ENCODE results near the gene PLPP1. TPM values are rescaled to one million over a fixed set of nuclear protein-coding genes. Genes with fewer than 3 reads are reported as not detected.
A peak's percentile ranks its signal among the peaks of the same experiment; 100 is the strongest.

PLPP1 gene
- total RNA-seq, 6 experiments from 2014 or later = 23.3 to 145 (median 36.0) TPM

DNA sequence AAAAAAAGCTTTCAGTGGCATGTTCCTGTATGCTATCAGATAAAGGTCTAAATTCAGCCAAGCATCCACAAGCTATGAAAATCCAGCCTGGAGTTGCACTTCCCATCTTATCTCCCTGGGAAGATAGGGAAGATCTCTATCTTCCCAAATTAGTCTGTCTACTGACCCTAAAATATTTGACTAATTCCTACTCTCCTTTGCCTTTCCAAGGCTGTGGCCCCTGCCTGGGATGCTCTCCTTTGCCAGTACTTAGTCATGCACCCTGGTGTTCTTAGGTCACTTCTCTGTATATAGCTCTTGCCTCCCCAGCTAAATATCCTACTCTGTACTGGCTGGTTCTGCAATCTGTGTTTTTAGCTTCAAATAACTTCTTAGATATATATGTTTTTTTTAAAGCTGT, 44.0 kb upstream of the PLPP1 start:
- ATAC-seq = peak in 1 of 4 donors; percentile 35
- DNase-seq = no peak
- intact Hi-C loops (cut with DNase I) = no loop called here
- Histone ChIP-seq H3K27ac (peak overlapping the region in 1 of 3 donors; percentile 14), H3K9me3 (no peaks in the 10 kb centered on the region), H3K4me3 (no peak overlapping the region), H3K27me3 (no peaks in the 10 kb centered on the region), H3K36me3 (no peaks in the 10 kb centered on the region), H3K4me1 (peaks cover 0 to 26% (median 8%) of the 10 kb centered on the region in 4 donors)
- no peak for TF ChIP-seq POLR2A (IDR thresholded peaks at IDR 0.05)
- no peak for TF ChIP-seq CTCF (IDR thresholded peaks at IDR 0.05)

DNA sequence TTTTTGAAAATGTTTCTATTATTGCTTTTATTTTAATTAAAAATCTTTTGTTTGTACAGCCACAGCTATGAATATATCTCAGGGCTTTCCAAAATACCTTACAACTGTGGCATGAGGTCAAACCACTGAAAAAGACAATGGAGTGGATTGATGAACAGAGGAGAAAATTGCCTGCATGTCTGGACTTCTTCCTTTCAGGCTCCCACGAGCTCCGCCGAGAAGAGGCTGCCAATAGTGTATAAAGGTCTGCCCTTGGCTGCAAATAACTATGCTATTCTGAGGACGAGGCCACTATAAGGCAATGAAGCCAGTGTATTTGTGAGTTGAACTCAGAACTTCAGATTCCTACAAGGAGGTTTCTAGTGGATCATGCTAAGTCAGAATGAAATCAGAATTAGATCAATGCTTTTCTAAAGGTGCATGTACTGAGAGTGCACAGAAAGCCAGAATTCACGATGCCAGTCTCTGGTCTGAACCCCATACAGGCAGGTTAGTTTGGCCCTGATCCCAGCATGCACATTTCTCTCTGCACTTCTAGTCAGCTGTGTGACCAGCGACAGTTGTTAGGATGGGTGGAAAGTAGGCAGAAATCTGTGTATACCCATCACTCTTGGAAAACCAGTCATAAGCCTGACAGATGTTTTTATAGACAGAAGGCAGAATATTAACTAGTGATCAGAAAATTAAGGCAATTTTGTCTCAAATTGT, 42.7 kb upstream of the PLPP1 start:
- intact Hi-C loops (cut with DNase I) = no loop called here
- TF ChIP-seq CTCF (IDR thresholded peaks at IDR 0.05) (no peak), POLR2A (IDR thresholded peaks at IDR 0.05) (no peak)
- H3K36me3 ChIP-seq = no peaks in the 10 kb centered on the region
- ATAC-seq (peak; percentile 74 to 92 (median 81)), DNase-seq (peak; percentile 42 to 72 (median 66))
- H3K9me3 ChIP-seq = no peaks in the 10 kb centered on the region
- 18% methylated on average over 6 of the region's 6 CpGs for WGBS (ENCODE audit: insufficient coverage, low coverage, low lambda C conversion rate, missing lambda C conversion rate)
- H3K4me1 ChIP-seq = peaks cover 0 to 26% (median 8%) of the 10 kb centered on the region in 4 donors
- no peak overlapping the region for H3K4me3 ChIP-seq
- no peaks in the 10 kb centered on the region for H3K27me3 ChIP-seq
- H3K27ac ChIP-seq = peak overlapping the region; percentile 58 to 73 (median 73)

DNA sequence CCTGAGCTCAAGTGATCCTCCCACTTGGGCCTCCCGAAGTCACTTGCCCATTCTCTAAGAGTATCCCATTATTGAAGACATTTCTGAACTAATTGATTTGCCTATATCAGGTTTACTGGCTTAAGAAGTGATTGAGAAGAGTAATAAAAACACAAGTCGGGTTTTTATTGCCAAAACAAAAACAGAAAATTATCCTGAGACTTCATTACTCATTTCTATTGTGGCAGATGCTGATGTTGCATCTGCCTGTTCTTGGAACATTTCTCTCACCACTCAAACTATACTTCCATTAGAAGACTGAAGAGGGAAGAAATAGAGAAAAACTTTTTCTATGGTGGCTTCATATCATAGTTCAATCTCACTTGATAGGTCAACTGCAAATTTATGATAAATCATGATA, 41.9 kb upstream of the PLPP1 start:
- Histone ChIP-seq H3K9me3 (no peaks in the 10 kb centered on the region), H3K27me3 (no peaks in the 10 kb centered on the region), H3K36me3 (no peaks in the 10 kb centered on the region), H3K27ac (peak overlapping the region; percentile 58 to 73 (median 73)), H3K4me1 (peaks cover 0 to 26% (median 8%) of the 10 kb centered on the region in 4 donors), H3K4me3 (no peak overlapping the region)
- ATAC-seq = no peak
- TF ChIP-seq POLR2A (IDR thresholded peaks at IDR 0.05) (no peak), CTCF (IDR thresholded peaks at IDR 0.05) (no peak)
- no peak for DNase-seq
- intact Hi-C loops (cut with DNase I) = no loop called here
- WGBS (ENCODE audit: insufficient coverage, low coverage, low lambda C conversion rate, missing lambda C conversion rate) = 45% methylated on average over 2 of the region's 2 CpGs

DNA sequence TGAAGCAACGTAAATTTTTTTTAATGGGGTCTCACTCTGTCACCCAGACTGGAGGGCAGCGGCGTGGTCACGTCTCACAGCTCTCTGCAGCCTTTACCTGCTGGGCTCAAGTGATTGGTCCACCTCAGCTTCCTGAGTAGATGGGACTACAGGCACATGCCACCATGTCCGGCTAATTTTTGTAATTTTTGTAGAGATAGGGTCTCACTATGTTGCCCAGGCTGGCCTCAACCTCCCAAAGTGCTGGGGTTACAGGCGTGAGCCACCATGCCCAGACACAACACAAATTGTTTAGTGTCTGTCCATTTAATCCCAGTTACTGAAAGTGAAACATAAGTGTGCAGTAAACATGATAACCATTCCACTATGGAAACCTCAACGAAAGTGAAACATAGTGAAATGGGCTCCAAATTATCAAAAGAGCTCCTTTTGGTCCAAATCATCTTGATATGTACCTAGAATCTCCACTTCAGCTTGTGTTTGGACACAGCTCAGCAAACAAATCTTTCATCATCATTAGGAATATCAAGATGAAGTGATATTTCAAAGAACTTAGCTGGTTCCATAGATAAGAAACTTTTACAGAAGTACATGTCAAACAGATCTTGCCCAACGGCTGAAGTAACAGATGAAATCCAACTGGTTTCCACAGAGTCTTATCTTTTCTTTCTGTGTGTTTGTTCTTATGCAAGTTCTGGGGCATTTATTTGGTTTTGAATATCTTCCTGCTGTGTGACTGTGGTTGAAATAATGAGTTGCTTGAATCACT, 41.2 kb upstream of the PLPP1 start:
- H3K27me3 ChIP-seq = no peaks in the 10 kb centered on the region
- H3K36me3 ChIP-seq = no peaks in the 10 kb centered on the region
- intact Hi-C loops (cut with DNase I) = no loop called here
- peaks cover 0 to 26% (median 8%) of the 10 kb centered on the region in 4 donors for H3K4me1 ChIP-seq
- peak overlapping the region; percentile 58 to 73 (median 73) for H3K27ac ChIP-seq
- peak overlapping the region in 1 of 3 donors; percentile 11 for H3K4me3 ChIP-seq
- no peaks in the 10 kb centered on the region for H3K9me3 ChIP-seq
- DNase-seq (no peak), ATAC-seq (peak; percentile 62 to 75 (median 68))
- 71% methylated on average over 8 of the region's 8 CpGs for WGBS (ENCODE audit: insufficient coverage, low coverage, low lambda C conversion rate, missing lambda C conversion rate)
- TF ChIP-seq CTCF (IDR thresholded peaks at IDR 0.05) = no peak
- no peak for TF ChIP-seq POLR2A (IDR thresholded peaks at IDR 0.05)

Measured in right lobe of liver (tissue), 6 donors.